SK-N-SH (cell line): Measurements from ENCODE around the gene AOAH. TPM values are rescaled to one million over a fixed set of nuclear protein-coding genes. Genes with fewer than 3 reads are reported as not detected.

Experiments used
- CTCF ChIA-PET: fragments of 300-600, 350-600 bp; formaldehyde crosslinking; extraction: SDS; loops from one replicate; lab custom pipeline; 2021; lab: Yijun Ruan, JAX
- POLR2A ChIA-PET: fragments of 350-600 bp; sonication (Branson Sonifier 250); formaldehyde crosslinking; extraction: SDS; loops from one replicate; lab custom pipeline; 2020; ENCODE audit warnings: antibody characterized with exemption, inconsistent platforms; lab: Yijun Ruan, JAX
- DNase-seq: peaks from one replicate; pipeline ENCODE4 v3.0.0; 2012
- H2AFZ ChIP-seq: fragments of 200-600 bp; sonication (generic); 2 replicates; pipeline ENCODE4 v1.8.1; 2016; ENCODE audit warnings: antibody characterized with exemption, mild to moderate bottlenecking, low read depth
- H3F3A ChIP-seq: fragments of 200-600 bp; sonication (generic); replicated peaks from 2 replicates; pipeline ENCODE3; 2016; ENCODE audit warnings: antibody characterized with exemption, mild to moderate bottlenecking; ENCODE audit not compliant: insufficient read depth
- H3K27ac ChIP-seq, 2 experiments: fragments of 200-500 bp in 1 of 2; fragments of 200-600 bp in 1 of 2; sonication (Bioruptor generic) in 1 of 2; sonication (generic), shearing (Covaris generic) in 1 of 2; 2 replicates each; pipeline versions ENCODE4 v1.5.1 to v1.6.1; 2014 to 2016; ENCODE audit warnings: low read depth in 2 of 2, inconsistent platforms in 1 of 2, low read length in 1 of 2, mild to moderate bottlenecking in 1 of 2, mixed read lengths in 1 of 2
- H3K27me3 ChIP-seq: fragments of 200-600 bp; sonication (generic), shearing (Covaris generic); 2 replicates; pipeline ENCODE4 v1.6.1; 2016; ENCODE audit warnings: mixed run types; ENCODE audit not compliant: insufficient read depth
- H3K36me3 ChIP-seq, 2 experiments: fragments of 200-500 bp in 1 of 2; fragments of 200-600 bp in 1 of 2; sonication (Bioruptor generic) in 1 of 2; sonication (generic) in 1 of 2; replicated peaks in 1 of 2; 2 replicates each; pipeline versions ENCODE3 to v1.5.1; 2014 to 2016; ENCODE audit warnings: low read length in 1 of 2, mild to moderate bottlenecking in 1 of 2; ENCODE audit not compliant: insufficient read depth in 2 of 2, control insufficient read depth in 1 of 2
- H3K4me1 ChIP-seq, 2 experiments: fragments of 200-500 bp in 1 of 2; fragments of 200-600 bp in 1 of 2; sonication (Bioruptor generic) in 1 of 2; sonication (generic), shearing (Covaris generic) in 1 of 2; 2 replicates each; pipeline versions ENCODE4 v1.5.1 to v1.6.1; 2014 to 2016; ENCODE audit warnings: low read depth in 1 of 2, low read length in 1 of 2, mixed run types in 1 of 2; ENCODE audit not compliant: insufficient read depth in 2 of 2, control insufficient read depth in 1 of 2
- H3K4me2 ChIP-seq: fragments of 200-600 bp; sonication (generic), shearing (Covaris generic); 2 replicates; pipeline ENCODE4 v1.6.1; 2017; ENCODE audit warnings: mixed run types
- H3K4me3 ChIP-seq, 2 experiments: fragments of 200-500 bp in 1 of 2; fragments of 200-600 bp in 1 of 2; sonication (Bioruptor generic) in 1 of 2; sonication (generic), shearing (Covaris generic) in 1 of 2; 2 replicates each; pipeline versions ENCODE4 v1.5.1 to v1.8.1; 2014 to 2016; ENCODE audit warnings: low read depth in 2 of 2, inconsistent platforms in 1 of 2, low read length in 1 of 2, mild to moderate bottlenecking in 1 of 2, mixed read lengths in 1 of 2, moderate library complexity in 1 of 2
- H3K79me2 ChIP-seq: fragments of 200-600 bp; sonication (generic); 2 replicates; pipeline ENCODE4 v1.8.1; 2017; ENCODE audit warnings: mild to moderate bottlenecking; ENCODE audit not compliant: insufficient read depth
- H3K9ac ChIP-seq: fragments of 200-600 bp; sonication (generic); 2 replicates; pipeline ENCODE4 v1.6.1; 2017; ENCODE audit warnings: mixed run types
- H3K9me2 ChIP-seq: fragments of 200-600 bp; sonication (generic); 2 replicates; pipeline ENCODE4 v1.6.1; 2017; ENCODE audit warnings: mixed run types
- H3K9me3 ChIP-seq: fragments of 200-600 bp; sonication (generic); 2 replicates; pipeline ENCODE4 v1.6.1; 2017; ENCODE audit warnings: mixed run types, mild to moderate bottlenecking, moderate library complexity
- H4K20me1 ChIP-seq: fragments of 200-600 bp; sonication (generic); 2 replicates; pipeline ENCODE4 v1.6.1; 2017; ENCODE audit warnings: mild to moderate bottlenecking, mixed run types; ENCODE audit not compliant: insufficient read depth
- ELF1 ChIP-seq: IDR thresholded peaks from 2 replicates; pipeline ENCODE4 v1.4.0; 2012
- EP300 ChIP-seq, 2 experiments: IDR thresholded peaks; 2 replicates each; pipeline versions ENCODE4 v1.4.0 to v1.6.1; 2012; ENCODE audit warnings: borderline replicate concordance in 1 of 2, low read depth in 1 of 2, low read length in 1 of 2
- EZH2phosphoT487 ChIP-seq: fragments of 200-600 bp; sonication (generic); IDR thresholded peaks from 2 replicates; pipeline ENCODE4 v1.6.1; 2017; ENCODE audit warnings: low read depth, mixed run types, mild to moderate bottlenecking, antibody characterized with exemption, moderate library complexity, borderline replicate concordance
- FOXM1 ChIP-seq: IDR thresholded peaks from 2 replicates; pipeline ENCODE4 v1.4.0; 2012; ENCODE audit warnings: low read depth, mild to moderate bottlenecking
- GATA2 ChIP-seq: sonication (generic); formaldehyde crosslinking; IDR thresholded peaks from 2 replicates; pipeline ENCODE4 v1.5.0; 2020; ENCODE audit warnings: mild to moderate bottlenecking, missing genetic modification reagents
- IRF3 ChIP-seq: fragments of 150-350 bp; IDR thresholded peaks from 2 replicates; pipeline ENCODE4 v1.6.1; 2016; ENCODE audit warnings: mild to moderate bottlenecking, low read depth, low read length
- JUND ChIP-seq: IDR thresholded peaks from 2 replicates; pipeline ENCODE4 v1.4.0; 2012
- MAX ChIP-seq: IDR thresholded peaks from 2 replicates; pipeline ENCODE4 v1.4.0; 2012; ENCODE audit warnings: low read depth
- MEF2A ChIP-seq: IDR thresholded peaks from 2 replicates; pipeline ENCODE4 v1.4.0; 2012; ENCODE audit warnings: low read depth, borderline replicate concordance
- MXI1 ChIP-seq: IDR thresholded peaks from 2 replicates; pipeline ENCODE4 v1.6.1; 2012; ENCODE audit warnings: mild to moderate bottlenecking, low read depth, low read length, improper control_type of control experiment
- NFIC ChIP-seq: IDR thresholded peaks from 2 replicates; pipeline ENCODE4 v1.4.0; 2012; ENCODE audit warnings: borderline replicate concordance
- PBX3 ChIP-seq: IDR thresholded peaks from 2 replicates; pipeline ENCODE4; 2012
- RAD21 ChIP-seq: IDR thresholded peaks from 2 replicates; pipeline ENCODE4 v1.6.1; 2012; ENCODE audit warnings: mild to moderate bottlenecking, low read length
- RCOR1 ChIP-seq: fragments of 150-350 bp; IDR thresholded peaks from 2 replicates; pipeline ENCODE4 v1.6.1; 2017; ENCODE audit warnings: antibody characterized with exemption, low read length
- RFX5 ChIP-seq: IDR thresholded peaks from 2 replicates; pipeline ENCODE4 v1.6.1; 2012; ENCODE audit warnings: mild to moderate bottlenecking, improper control_type of control experiment, low read length
- TAF1 ChIP-seq: IDR thresholded peaks from 2 replicates; pipeline ENCODE4 v1.6.1; 2012; ENCODE audit warnings: low read depth, mild to moderate bottlenecking, low read length, moderate library complexity, borderline replicate concordance
- TEAD4 ChIP-seq: IDR thresholded peaks from 2 replicates; pipeline ENCODE4 v1.4.0; 2012; ENCODE audit warnings: mild to moderate bottlenecking, borderline replicate concordance; ENCODE audit not compliant: insufficient read depth
- USF1 ChIP-seq: IDR thresholded peaks from 2 replicates; pipeline ENCODE4 v1.4.0; 2012; ENCODE audit warnings: low read depth, borderline replicate concordance
- USF2 ChIP-seq: fragments of 150-350 bp; IDR thresholded peaks from 2 replicates; pipeline ENCODE4 v1.6.1; 2017; ENCODE audit warnings: antibody characterized with exemption, low read length, low read depth, borderline replicate concordance
- ZBTB33 ChIP-seq: IDR thresholded peaks from 2 replicates; pipeline ENCODE4 v1.4.0; 2012; ENCODE audit warnings: low read depth, borderline replicate concordance
- WGBS: methylation state at CpG from one replicate; pipeline ENCODE4 v1.1.6; 2017; ENCODE audit warnings: low lambda C conversion rate; 5-methylcytosine and 5-hydroxymethylcytosine counted together
- polyA plus RNA-seq, 3 experiments: library from polyadenylated mRNA; depleted of rRNA; stranded (reverse); fragments of >200 nt; gene quantifications; 2 replicates each; pipeline ENCODE4 v1.2.3, GENCODE V29; 2012

AOAH gene
- polyA plus RNA-seq, 1 of the 3 experiments (the other 2 are of a cell fraction) = not detected

- H3K4me2 ChIP-seq = no peak overlapping the region
- no peaks in the 10 kb centered on the region for H3F3A ChIP-seq
- TF ChIP-seq USF2 = no peak
- TF ChIP-seq ZBTB33 = no peak
- no peak for TF ChIP-seq MAX
- TF ChIP-seq TAF1 = no peak
- TF ChIP-seq PBX3 = no peak
- TF ChIP-seq MXI1 = no peak
- no peak for TF ChIP-seq ELF1
- no peaks in the 10 kb centered on the region for H3K9me3 ChIP-seq
- H3K4me1 ChIP-seq = no peaks in the 10 kb centered on the region; a peak in 1 of 4 replicates
- peaks cover 29% of the 10 kb centered on the region; the same call in 1 of the 2 replicates for H3K27me3 ChIP-seq
- ChIA-PET CTCF (interaction anchor here (0.9 to 1.3 kb wide), 2 partner anchors 8 to 10 kb away, joined by 3 read pairs; no protein-coding TSS in a partner anchor), POLR2A (interaction anchor here (1.0 kb wide), 1 partner anchor 10 kb away, joined by 3 read pairs; no protein-coding TSS in a partner anchor)
- H4K20me1 ChIP-seq = no peaks in the 10 kb centered on the region
- no peak overlapping the region for H3K9ac ChIP-seq
- no peak for DNase-seq
- 65% methylated on average over 3 of the region's 3 CpGs for WGBS
- no peaks in the 10 kb centered on the region for H3K79me2 ChIP-seq
- H3K4me3 ChIP-seq = no peak overlapping the region
- H3K36me3 ChIP-seq = no peaks in the 10 kb centered on the region
- H3K9me2 ChIP-seq = no peaks in the 10 kb centered on the region
- no peak overlapping the region for H3K27ac ChIP-seq
- no peak overlapping the region for H2AFZ ChIP-seq
Observed at GRCh38 chr7:36635091-36635490, 89.2 kb downstream of the AOAH start.

GRCh38 chr7:36633377-36633776 is 90.9 kb downstream of the AOAH start:
- H3K9me2 ChIP-seq = no peaks in the 10 kb centered on the region
- H3K27me3 ChIP-seq = peaks cover 40% of the 10 kb centered on the region; the same call in 1 of the 2 replicates
- no peak overlapping the region for H2AFZ ChIP-seq
- no peak overlapping the region for H3K4me2 ChIP-seq
- no peak overlapping the region for H3K4me3 ChIP-seq
- DNase-seq = no peak
- POLR2A ChIA-PET = no interaction called here
- TF ChIP-seq FOXM1 (no peak), JUND (no peak), TAF1 (no peak), MEF2A (no peak), GATA2 (CRISPR knock-in tag) (no peak), RAD21 (no peak), EP300 (IDR thresholded peaks at IDR 0.05; ENCODE audit: borderline replicate concordance in 1 of 2, low read depth in 1 of 2, low read length in 1 of 2) (no peak), TEAD4 (no peak), USF1 (no peak), IRF3 (no peak), RCOR1 (no peak), NFIC (no peak), EZH2phosphoT487 (no peak), RFX5 (no peak)
- TF ChIP-seq, all 33 proteins: peak for 0
- 67% methylated on average over 9 of the region's 9 CpGs for WGBS
- CTCF ChIA-PET = interaction anchor here (0.6 to 0.9 kb wide), 2 partner anchors 13 to 14 kb away, joined by 3 to 4 read pairs; no protein-coding TSS in a partner anchor
- no peaks in the 10 kb centered on the region for H3F3A ChIP-seq
- H3K27ac ChIP-seq = no peak overlapping the region
- H3K36me3 ChIP-seq = no peaks in the 10 kb centered on the region
- no peaks in the 10 kb centered on the region for H3K9me3 ChIP-seq
- H4K20me1 ChIP-seq = no peaks in the 10 kb centered on the region
- no peaks in the 10 kb centered on the region for H3K79me2 ChIP-seq
- H3K9ac ChIP-seq = no peak overlapping the region
- no peaks in the 10 kb centered on the region; a peak in 1 of 4 replicates for H3K4me1 ChIP-seq
